ENCODE data around the gene ALOXE3.

DNA sequence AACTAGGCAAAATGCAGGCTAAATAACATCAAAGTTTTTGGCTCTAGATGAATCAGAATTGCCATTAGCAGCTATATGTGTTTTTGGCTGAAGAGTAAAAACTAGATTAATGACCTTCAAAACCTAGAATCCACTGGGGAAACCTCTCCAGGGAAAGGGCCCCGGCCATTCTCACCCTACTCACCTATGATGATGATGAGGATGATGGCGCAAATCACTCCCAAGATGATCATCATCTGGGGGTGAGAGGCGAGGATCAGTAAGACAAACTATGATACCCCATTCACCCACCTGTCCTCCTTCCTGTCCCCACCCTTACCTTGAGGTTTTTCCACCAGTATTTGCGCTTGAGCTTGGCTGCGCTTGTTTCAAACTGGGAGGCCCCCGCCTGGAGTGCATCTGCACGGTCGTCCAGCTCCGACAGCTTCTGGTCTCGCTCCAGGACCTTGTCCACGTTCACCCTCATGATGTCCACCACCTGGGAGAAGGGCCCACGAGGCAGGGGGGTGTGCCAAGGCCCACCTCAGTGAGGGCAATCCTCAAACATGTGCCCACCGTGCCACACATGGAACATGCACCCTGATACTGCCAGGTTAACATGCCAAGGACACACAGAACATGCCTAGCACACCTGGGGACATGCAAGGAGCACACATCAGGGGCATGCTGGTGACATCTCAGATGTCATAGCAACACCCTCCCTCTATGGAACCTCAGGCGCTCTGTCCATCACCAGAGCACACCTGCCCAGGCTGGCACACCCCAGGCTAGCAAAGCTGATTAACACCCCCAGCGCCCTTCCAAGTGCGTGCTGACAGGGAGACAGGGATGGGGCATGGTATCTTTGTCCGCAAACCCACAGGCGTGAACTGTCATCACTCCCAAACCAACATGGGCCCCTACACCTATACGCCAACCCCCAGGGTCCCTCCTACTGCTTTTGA, 43.2 kb upstream of the ALOXE3 start:
- TF ChIP-seq, protein P1, sequence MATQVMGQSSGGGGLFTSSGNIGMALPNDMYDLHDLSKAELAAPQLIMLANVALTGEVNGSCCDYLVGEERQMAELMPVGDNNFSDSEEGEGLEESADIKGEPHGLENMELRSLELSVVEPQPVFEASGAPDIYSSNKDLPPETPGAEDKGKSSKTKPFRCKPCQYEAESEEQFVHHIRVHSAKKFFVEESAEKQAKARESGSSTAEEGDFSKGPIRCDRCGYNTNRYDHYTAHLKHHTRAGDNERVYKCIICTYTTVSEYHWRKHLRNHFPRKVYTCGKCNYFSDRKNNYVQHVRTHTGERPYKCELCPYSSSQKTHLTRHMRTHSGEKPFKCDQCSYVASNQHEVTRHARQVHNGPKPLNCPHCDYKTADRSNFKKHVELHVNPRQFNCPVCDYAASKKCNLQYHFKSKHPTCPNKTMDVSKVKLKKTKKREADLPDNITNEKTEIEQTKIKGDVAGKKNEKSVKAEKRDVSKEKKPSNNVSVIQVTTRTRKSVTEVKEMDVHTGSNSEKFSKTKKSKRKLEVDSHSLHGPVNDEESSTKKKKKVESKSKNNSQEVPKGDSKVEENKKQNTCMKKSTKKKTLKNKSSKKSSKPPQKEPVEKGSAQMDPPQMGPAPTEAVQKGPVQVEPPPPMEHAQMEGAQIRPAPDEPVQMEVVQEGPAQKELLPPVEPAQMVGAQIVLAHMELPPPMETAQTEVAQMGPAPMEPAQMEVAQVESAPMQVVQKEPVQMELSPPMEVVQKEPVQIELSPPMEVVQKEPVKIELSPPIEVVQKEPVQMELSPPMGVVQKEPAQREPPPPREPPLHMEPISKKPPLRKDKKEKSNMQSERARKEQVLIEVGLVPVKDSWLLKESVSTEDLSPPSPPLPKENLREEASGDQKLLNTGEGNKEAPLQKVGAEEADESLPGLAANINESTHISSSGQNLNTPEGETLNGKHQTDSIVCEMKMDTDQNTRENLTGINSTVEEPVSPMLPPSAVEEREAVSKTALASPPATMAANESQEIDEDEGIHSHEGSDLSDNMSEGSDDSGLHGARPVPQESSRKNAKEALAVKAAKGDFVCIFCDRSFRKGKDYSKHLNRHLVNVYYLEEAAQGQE (IDR thresholded peaks at IDR 0.05; ENCODE audit: insufficient read depth in 1 of 2, low read depth in 2 of 2, low read length in 2 of 2): no peak
- no peak for TF ChIP-seq SIN3A (IDR thresholded peaks at IDR 0.05; ENCODE audit: borderline replicate concordance, insufficient read depth, low read length)
- no peak for TF ChIP-seq POLR2AphosphoS5 (IDR thresholded peaks at IDR 0.05; ENCODE audit: low read depth, low read length)

Measured in PFSK-1 (cell line).